HCT116 (cell line): Measurements from ENCODE around the gene LHCGR. TPM values are rescaled to one million over a fixed set of nuclear protein-coding genes. Genes with fewer than 3 reads are reported as not detected.

Experiments used
- ATAC-seq: fragments of 200-7000 bp; cut with Tn5 transposase; 2 replicates; pipeline ENCODE4 v1.9.1; 2020; ENCODE audit warnings: mild to moderate bottlenecking, moderate library complexity
- BruUV-seq: library from RNA; stranded (reverse); fragments of 400-500 nt; replicated peaks from 2 replicates; lab custom pipeline; 2021; lab: Mats Ljungman, UMichigan
- CTCF ChIA-PET: fragments of 300-600 bp; sonication (Branson Sonifier 250); formaldehyde crosslinking; loops from one replicate; lab custom pipeline; 2021; ENCODE audit warnings: antibody characterized with exemption; lab: Charles Lee
- POLR2A ChIA-PET: fragments of 300-600, 350-600 bp; sonication (Branson Sonifier 250); formaldehyde crosslinking; loops from one replicate; lab custom pipeline; 2021; ENCODE audit warnings: antibody characterized with exemption; lab: Charles Lee
- RAD21 ChIA-PET, 2 experiments: fragments of 300-600 bp; sonication (Branson Sonifier 250); formaldehyde crosslinking; loops; one replicate each; lab custom pipeline; 2023; ENCODE audit warnings: low total read pairs in 2 of 2; ENCODE audit not compliant: uncharacterized antibody in 2 of 2, unreplicated experiment in 2 of 2, low non-redundant PET in 1 of 2; lab: Charles Lee
- DNase-seq: peaks from one replicate; pipeline ENCODE4 v3.0.0-alpha.2; 2010; ENCODE audit warnings: low read depth, low spot score
- H2AFZ ChIP-seq: fragments of 200-600 bp; shearing (Covaris generic), sonication (generic); 2 replicates; pipeline ENCODE4 v1.6.1; 2017; ENCODE audit warnings: low read depth, mixed run types, mixed read lengths, antibody characterized with exemption, low read length; ENCODE audit not compliant: poor library complexity, severe bottlenecking
- H3K27ac ChIP-seq: 2 replicates; pipeline ENCODE4 v1.5.1; 2012; ENCODE audit warnings: low read depth, low read length
- H3K27me3 ChIP-seq: fragments of 200-600 bp; sonication (generic); 2 replicates; pipeline ENCODE4 v1.6.1; 2016; ENCODE audit warnings: mixed run types, low read length, mixed read lengths; ENCODE audit not compliant: insufficient read depth
- H3K36me3 ChIP-seq, 2 experiments: fragments of 200-500 bp in 1 of 2; fragments of 200-600 bp in 1 of 2; sonication (Bioruptor generic) in 1 of 2; sonication (generic) in 1 of 2; 2 replicates each; pipeline versions ENCODE4 v1.5.1 to v1.6.1; 2014 to 2016; ENCODE audit warnings: low read length in 2 of 2, inconsistent platforms in 1 of 2, mixed read lengths in 1 of 2, mixed run types in 1 of 2; ENCODE audit not compliant: insufficient read depth in 2 of 2, control insufficient read depth in 1 of 2
- H3K4me1 ChIP-seq, 2 experiments: fragments of 200-600 bp in 1 of 2; sonication (generic) in 1 of 2; 2 replicates each; pipeline versions ENCODE4 v1.5.1 to v1.6.1; 2012 to 2017; ENCODE audit warnings: low read length in 2 of 2, inconsistent platforms in 1 of 2, mild to moderate bottlenecking in 1 of 2, mixed read lengths in 1 of 2, mixed run types in 1 of 2, moderate library complexity in 1 of 2; ENCODE audit not compliant: insufficient read depth in 2 of 2, control insufficient read depth in 1 of 2
- H3K4me2 ChIP-seq: fragments of 200-600 bp; sonication (generic); 2 replicates; pipeline ENCODE4 v1.6.1; 2017; ENCODE audit warnings: mixed run types, low read length, mixed read lengths
- H3K4me3 ChIP-seq, 2 experiments: fragments of 200-600 bp in 1 of 2; sonication (generic) in 1 of 2; replicated peaks in 1 of 2; 2 replicates each; pipeline ENCODE4 v1.5.1; 2011 to 2016; ENCODE audit warnings: low read length in 2 of 2, control low read depth in 1 of 2, low read depth in 1 of 2, mild to moderate bottlenecking in 1 of 2, mixed read lengths in 1 of 2, mixed run types in 1 of 2
- H3K79me2 ChIP-seq: fragments of 200-600 bp; sonication (generic); 2 replicates; pipeline ENCODE4 v1.6.1; 2017; ENCODE audit warnings: mild to moderate bottlenecking, mixed run types, low read length, moderate library complexity, mixed read lengths; ENCODE audit not compliant: insufficient read depth
- H3K9ac ChIP-seq: fragments of 200-600 bp; sonication (generic); 2 replicates; pipeline ENCODE4 v1.6.1; 2016; ENCODE audit warnings: low read length, mixed read lengths
- H3K9me2 ChIP-seq: fragments of 200-600 bp; sonication (generic), shearing (Covaris generic); 2 replicates; pipeline ENCODE4 v1.6.1; 2017; ENCODE audit warnings: mixed run types, mild to moderate bottlenecking, moderate library complexity; ENCODE audit not compliant: insufficient read depth
- H3K9me3 ChIP-seq, 2 experiments: fragments of 200-500 bp in 1 of 2; fragments of 200-600 bp in 1 of 2; sonication (Bioruptor generic) in 1 of 2; sonication (generic) in 1 of 2; 2 replicates each; pipeline ENCODE4 v1.6.1; 2014 to 2017; ENCODE audit warnings: low read length in 2 of 2, mixed read lengths in 2 of 2, inconsistent platforms in 1 of 2, low read depth in 1 of 2, mild to moderate bottlenecking in 1 of 2, mixed run types in 1 of 2, moderate library complexity in 1 of 2; ENCODE audit not compliant: control insufficient read depth in 1 of 2, insufficient read depth in 1 of 2
- H4K20me1 ChIP-seq: fragments of 200-600 bp; sonication (generic), shearing (Covaris generic); 2 replicates; pipeline ENCODE4 v1.6.1; 2017; ENCODE audit warnings: mixed run types, mild to moderate bottlenecking, moderate library complexity; ENCODE audit not compliant: insufficient read depth
- ATF3 ChIP-seq: IDR thresholded peaks from 2 replicates; pipeline ENCODE4 v1.6.1; 2012
- CBX3 ChIP-seq: IDR thresholded peaks from 2 replicates; pipeline ENCODE4 v1.6.1; 2012; ENCODE audit warnings: low read depth
- CEBPB ChIP-seq: IDR thresholded peaks from 2 replicates; pipeline ENCODE4 v1.6.1; 2012; ENCODE audit warnings: low read depth
- EGR1 ChIP-seq: IDR thresholded peaks from 2 replicates; pipeline ENCODE4 v1.6.1; 2012; ENCODE audit warnings: low read depth
- ELF1 ChIP-seq: IDR thresholded peaks from 2 replicates; pipeline ENCODE4 v1.6.1; 2012; ENCODE audit warnings: low read depth, borderline replicate concordance
- EZH2 ChIP-seq: fragments of 200-600 bp; sonication (generic); IDR thresholded peaks from 2 replicates; pipeline ENCODE4 v1.6.1; 2017; ENCODE audit warnings: antibody characterized with exemption, mixed run types
- FOSL1 ChIP-seq: IDR thresholded peaks from 2 replicates; pipeline ENCODE4 v1.6.1; 2012; ENCODE audit warnings: low read depth
- POLR2AphosphoS5 ChIP-seq: IDR thresholded peaks from 2 replicates; pipeline ENCODE4 v1.6.1; 2011; ENCODE audit warnings: mild to moderate bottlenecking, low read depth, low read length, moderate library complexity
- RAD21 ChIP-seq: IDR thresholded peaks from 2 replicates; pipeline ENCODE4 v1.6.1; 2012; ENCODE audit warnings: low read depth, mild to moderate bottlenecking
- SIN3A ChIP-seq: IDR thresholded peaks from 2 replicates; pipeline ENCODE4 v1.6.1; 2012; ENCODE audit warnings: low read depth
- SP1 ChIP-seq: IDR thresholded peaks from 2 replicates; pipeline ENCODE4 v1.6.1; 2012; ENCODE audit warnings: low read depth
- SRF ChIP-seq: IDR thresholded peaks from 2 replicates; pipeline ENCODE4 v1.6.1; 2012; ENCODE audit warnings: low read depth
- TCF7L2 ChIP-seq: IDR thresholded peaks from 2 replicates; pipeline ENCODE4 v1.7.0; 2011; ENCODE audit warnings: borderline replicate concordance, inconsistent platforms; ENCODE audit not compliant: insufficient read depth, insufficient read length; ENCODE audit errors: extremely low read depth
- YY1 ChIP-seq: IDR thresholded peaks from 2 replicates; pipeline ENCODE4 v1.6.1; 2011; ENCODE audit warnings: low read length, low read depth, moderate library complexity, mild to moderate bottlenecking; ENCODE audit not compliant: insufficient replicate concordance; ENCODE audit errors: extremely low read depth
- ZFX ChIP-seq: fragments of 450-650 bp; IDR thresholded peaks from 2 replicates; pipeline ENCODE4 v1.6.1; 2017
- intact Hi-C: fragments of 100-400 bp; cut with micrococcal nuclease; formaldehyde crosslinking; loops from 2 replicates; pipeline ENCODE4 v1.10.0; 2022
- total RNA-seq: library from RNA; stranded (reverse); gene quantifications from one replicate; pipeline ENCODE4 v1.2.1, GENCODE V29; 2021; ENCODE audit not compliant: unreplicated experiment
- TF ChIP-seq, protein P1 (sequence below), 3 experiments: fragments of 200-600 bp in 1 of 3; sonication (generic) in 1 of 3; IDR thresholded peaks in 2 of 3; conservative IDR thresholded peaks in 1 of 3; 2 replicates each; pipeline ENCODE4 v1.5.1; 2012 to 2017; ENCODE audit warnings: low read depth in 2 of 3, low read length in 2 of 3, antibody characterized with exemption in 1 of 3, borderline replicate concordance in 1 of 3, control low read depth in 1 of 3, mild to moderate bottlenecking in 1 of 3, mixed read lengths in 1 of 3, mixed run types in 1 of 3, moderate library complexity in 1 of 3; ENCODE audit not compliant: insufficient read depth in 1 of 3
- TF ChIP-seq, protein P2 (sequence below): IDR thresholded peaks from 2 replicates; pipeline ENCODE4 v1.6.1; 2012
- TF ChIP-seq, protein P3 (sequence below): IDR thresholded peaks from 2 replicates; pipeline ENCODE4 v1.6.1; 2011; ENCODE audit warnings: mild to moderate bottlenecking, low read length, moderate library complexity; ENCODE audit not compliant: insufficient replicate concordance; ENCODE audit errors: extremely low read depth

Gene LHCGR
- total RNA-seq, 1 experiment from 2014 or later: not detected

- no peaks in the 10 kb centered on the region for H4K20me1 ChIP-seq
- RAD21 ChIA-PET: no interaction called here
- CTCF ChIA-PET: no interaction called here
- no peaks in the 10 kb centered on the region for H3K4me1 ChIP-seq
- no peaks in the 10 kb centered on the region for H3K9me3 ChIP-seq
- H3K27ac ChIP-seq: no peak overlapping the region
- DNase-seq (no peak), ATAC-seq (no peak)
- no peaks in the 10 kb centered on the region for H3K9me2 ChIP-seq
- H2AFZ ChIP-seq: no peak overlapping the region
- POLR2A ChIA-PET: no interaction called here
- TF ChIP-seq POLR2AphosphoS5 (no peak), SP1 (no peak), ZFX (no peak), RAD21 (no peak), CEBPB (no peak), SIN3A (no peak), TCF7L2 (no peak), FOSL1 (no peak), EZH2 (no peak), CBX3 (no peak), EGR1 (no peak), YY1 (no peak), ELF1 (no peak), ATF3 (no peak), SRF (no peak)
- TF ChIP-seq, protein P1, sequence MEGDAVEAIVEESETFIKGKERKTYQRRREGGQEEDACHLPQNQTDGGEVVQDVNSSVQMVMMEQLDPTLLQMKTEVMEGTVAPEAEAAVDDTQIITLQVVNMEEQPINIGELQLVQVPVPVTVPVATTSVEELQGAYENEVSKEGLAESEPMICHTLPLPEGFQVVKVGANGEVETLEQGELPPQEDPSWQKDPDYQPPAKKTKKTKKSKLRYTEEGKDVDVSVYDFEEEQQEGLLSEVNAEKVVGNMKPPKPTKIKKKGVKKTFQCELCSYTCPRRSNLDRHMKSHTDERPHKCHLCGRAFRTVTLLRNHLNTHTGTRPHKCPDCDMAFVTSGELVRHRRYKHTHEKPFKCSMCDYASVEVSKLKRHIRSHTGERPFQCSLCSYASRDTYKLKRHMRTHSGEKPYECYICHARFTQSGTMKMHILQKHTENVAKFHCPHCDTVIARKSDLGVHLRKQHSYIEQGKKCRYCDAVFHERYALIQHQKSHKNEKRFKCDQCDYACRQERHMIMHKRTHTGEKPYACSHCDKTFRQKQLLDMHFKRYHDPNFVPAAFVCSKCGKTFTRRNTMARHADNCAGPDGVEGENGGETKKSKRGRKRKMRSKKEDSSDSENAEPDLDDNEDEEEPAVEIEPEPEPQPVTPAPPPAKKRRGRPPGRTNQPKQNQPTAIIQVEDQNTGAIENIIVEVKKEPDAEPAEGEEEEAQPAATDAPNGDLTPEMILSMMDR (IDR thresholded peaks at IDR 0.05 in 2 of 3, conservative IDR thresholded peaks at IDR 0.05 in 1 of 3; ENCODE audit: borderline replicate concordance in 1 of 3, insufficient read depth in 1 of 3, low read depth in 2 of 3, low read length in 2 of 3): no peak
- TF ChIP-seq, protein P2, sequence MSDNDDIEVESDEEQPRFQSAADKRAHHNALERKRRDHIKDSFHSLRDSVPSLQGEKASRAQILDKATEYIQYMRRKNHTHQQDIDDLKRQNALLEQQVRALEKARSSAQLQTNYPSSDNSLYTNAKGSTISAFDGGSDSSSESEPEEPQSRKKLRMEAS: no peak
- TF ChIP-seq, protein P3, sequence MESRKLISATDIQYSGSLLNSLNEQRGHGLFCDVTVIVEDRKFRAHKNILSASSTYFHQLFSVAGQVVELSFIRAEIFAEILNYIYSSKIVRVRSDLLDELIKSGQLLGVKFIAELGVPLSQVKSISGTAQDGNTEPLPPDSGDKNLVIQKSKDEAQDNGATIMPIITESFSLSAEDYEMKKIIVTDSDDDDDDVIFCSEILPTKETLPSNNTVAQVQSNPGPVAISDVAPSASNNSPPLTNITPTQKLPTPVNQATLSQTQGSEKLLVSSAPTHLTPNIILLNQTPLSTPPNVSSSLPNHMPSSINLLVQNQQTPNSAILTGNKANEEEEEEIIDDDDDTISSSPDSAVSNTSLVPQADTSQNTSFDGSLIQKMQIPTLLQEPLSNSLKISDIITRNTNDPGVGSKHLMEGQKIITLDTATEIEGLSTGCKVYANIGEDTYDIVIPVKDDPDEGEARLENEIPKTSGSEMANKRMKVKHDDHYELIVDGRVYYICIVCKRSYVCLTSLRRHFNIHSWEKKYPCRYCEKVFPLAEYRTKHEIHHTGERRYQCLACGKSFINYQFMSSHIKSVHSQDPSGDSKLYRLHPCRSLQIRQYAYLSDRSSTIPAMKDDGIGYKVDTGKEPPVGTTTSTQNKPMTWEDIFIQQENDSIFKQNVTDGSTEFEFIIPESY: no peak
- no peaks in the 10 kb centered on the region for H3K36me3 ChIP-seq
- no peak overlapping the region for H3K4me3 ChIP-seq
- no peaks in the 10 kb centered on the region for H3K79me2 ChIP-seq
- BruUV-seq: no TSS peak
- peaks cover 36% of the 10 kb centered on the region for H3K27me3 ChIP-seq
- no peak overlapping the region for H3K4me2 ChIP-seq
- intact Hi-C loops: no loop called here
- no peak overlapping the region for H3K9ac ChIP-seq
Observed at GRCh38 chr2:48770181-48770580, 14.7 kb upstream of the LHCGR start.
